Tibial nerve (tissue), 4 donors: ENCODE measurements around the gene CFAP251. TPM values are rescaled to one million over a fixed set of nuclear protein-coding genes. Genes with fewer than 3 reads are reported as not detected.
A peak's percentile ranks its signal among the peaks of the same experiment; 100 is the strongest.
"Not testable (repeated sequence)": the region's sequence is repeated elsewhere in the genome, so short reads cannot be mapped to it uniquely, and the experiment has no call there.

ENCODE experiments used
- DNase-seq, 2 donors: peaks; one replicate each; pipeline ENCODE4 v3.0.0-alpha.2; 2019; ENCODE audit warnings: low spot score in 2 of 2
- H3K27ac ChIP-seq, 4 donors: fragments of 200-600 bp; sonication (generic) in 3 of 4; one replicate each; pipeline ENCODE4 v1.5.1; 2017 to 2019; ENCODE audit warnings: mild to moderate bottlenecking in 1 of 4
- H3K27me3 ChIP-seq, 2 donors: fragments of 200-600 bp; sonication (generic) in 1 of 2; one replicate each; pipeline versions ENCODE4 v1.5.1 to v1.6.0; 2017 to 2019
- H3K36me3 ChIP-seq, 3 donors: fragments of 200-600 bp; sonication (generic); one replicate each; pipeline ENCODE4 v1.5.1; 2018 to 2019
- H3K4me1 ChIP-seq, 4 donors: fragments of 200-600 bp; sonication (generic) in 3 of 4; one replicate each; pipeline ENCODE4 v1.5.1; 2017 to 2019
- H3K4me3 ChIP-seq, 4 donors: fragments of 200-600 bp; sonication (generic) in 3 of 4; one replicate each; pipeline ENCODE4 v1.5.1; 2017 to 2019; ENCODE audit warnings: mild to moderate bottlenecking in 1 of 4, moderate library complexity in 1 of 4
- H3K9me3 ChIP-seq, 4 donors: fragments of 200-600 bp; sonication (generic) in 3 of 4; one replicate each; pipeline ENCODE4 v1.5.1; 2017 to 2019
- CTCF ChIP-seq, 5 experiments: fragments of 200-600 bp in 3 of 5; fragments of 450-650 bp in 2 of 5; sonication (generic) in 3 of 5; IDR thresholded peaks; one replicate each; pipeline ENCODE4 v1.5.1; 2016 to 2019; ENCODE audit warnings: antibody characterized with exemption in 5 of 5, mild to moderate bottlenecking in 3 of 5, moderate library complexity in 2 of 5
- EP300 ChIP-seq, 2 donors: sonication (generic); formaldehyde crosslinking; IDR thresholded peaks; one replicate each; pipeline ENCODE4 v1.6.1; 2017; ENCODE audit warnings: antibody characterized with exemption in 2 of 2, mild to moderate bottlenecking in 1 of 2
- POLR2A ChIP-seq, 2 donors: fragments of 450-650 bp; IDR thresholded peaks; one replicate each; pipeline ENCODE4 v1.6.1; 2017; ENCODE audit warnings: antibody characterized with exemption in 2 of 2, mild to moderate bottlenecking in 2 of 2, moderate library complexity in 2 of 2
- WGBS, 2 donors: methylation state at CpG; one replicate each; pipeline ENCODE4 v1.1.5; 2018; 5-methylcytosine and 5-hydroxymethylcytosine counted together
- total RNA-seq, 4 donors: library from RNA; depleted of rRNA; stranded (reverse); fragments of >200 nt; gene quantifications; one replicate each; pipeline ENCODE4 v1.1.0, GENCODE V29; 2016

Gene CFAP251
- total RNA-seq, 4 donors from 2014 or later = 3.0 to 5.4 (median 3.9) TPM

- Histone ChIP-seq H3K27ac (peak overlapping the region in 3 of 4 donors; percentile 35 to 66 (median 60)), H3K4me1 (peaks cover 0 to 33% (median 8%) of the 10 kb centered on the region in 4 donors), H3K36me3 (peaks cover 0 to 49% (median 0%) of the 10 kb centered on the region in 3 donors)
Measured at GRCh38 chr12:121918679-121919038, 267 bp downstream of the CFAP251 start.

GRCh38 chr12:121921066-121921465 is 2.7 kb downstream of the CFAP251 start:
- Histone ChIP-seq H3K9me3 (no peaks in the 10 kb centered on the region), H3K4me3 (no peak overlapping the region), H3K36me3 (peaks cover 0 to 25% (median 0%) of the 10 kb centered on the region in 3 donors), H3K27me3 (no peaks in the 10 kb centered on the region), H3K27ac (no peak overlapping the region), H3K4me1 (peaks cover 0 to 46% (median 12%) of the 10 kb centered on the region in 4 donors)
- WGBS, 2 donors = 58 to 86% methylated on average over 2 of the region's 2 CpGs
- no peak for DNase-seq
- TF ChIP-seq CTCF (IDR thresholded peaks at IDR 0.05) (no peak), EP300 (IDR thresholded peaks at IDR 0.05) (no peak)

More at GRCh38 chr12:121918679-121919038, 267 bp downstream of the CFAP251 start:
- Histone ChIP-seq H3K27me3 (no peaks in the 10 kb centered on the region), H3K9me3 (no peaks in the 10 kb centered on the region), H3K4me3 (peak overlapping the region; percentile 21 to 50 (median 32))
- DNase-seq = no peak
- 32 to 40% methylated on average over 12 to 22 of the region's 22 CpGs for WGBS, 2 donors
- TF ChIP-seq EP300 (IDR thresholded peaks at IDR 0.05) (no peak), POLR2A (IDR thresholded peaks at IDR 0.05) (no peak), CTCF (IDR thresholded peaks at IDR 0.05) (no peak)

DNA sequence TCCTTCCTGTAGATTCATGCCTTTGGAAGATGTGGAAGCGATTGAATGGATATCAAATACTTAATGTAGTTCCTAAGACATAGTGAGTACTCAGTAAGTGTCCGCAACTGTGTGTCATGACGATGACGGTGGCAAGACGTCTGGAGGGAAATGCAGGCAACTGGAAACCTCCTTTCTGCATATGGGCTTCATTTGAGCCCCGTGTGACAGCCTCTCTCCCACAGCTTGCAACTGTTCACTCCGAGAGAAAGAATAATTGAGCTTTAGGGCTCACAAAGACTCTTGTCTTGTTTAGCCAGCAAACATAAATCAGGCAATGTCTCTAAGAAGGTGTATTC is 6.9 kb downstream of the CFAP251 start:
- Histone ChIP-seq H3K9me3 (no peaks in the 10 kb centered on the region), H3K27me3 (no peaks in the 10 kb centered on the region), H3K27ac (peak overlapping the region in 3 of 4 donors; percentile 44 to 80 (median 57)), H3K4me1 (peaks cover 0 to 25% (median 6%) of the 10 kb centered on the region in 4 donors), H3K36me3 (no peaks in the 10 kb centered on the region), H3K4me3 (peak overlapping the region in 1 of 4 donors; percentile 6)
- DNase-seq = no peak
- no peak for TF ChIP-seq POLR2A (IDR thresholded peaks at IDR 0.05)
- 32 to 36% methylated on average over 7 of the region's 7 CpGs for WGBS, 2 donors

GRCh38 chr12:121926874-121927706 is 8.7 kb downstream of the CFAP251 start:
- Histone ChIP-seq H3K27ac (no peak overlapping the region), H3K9me3 (no peaks in the 10 kb centered on the region), H3K36me3 (no peaks in the 10 kb centered on the region), H3K4me3 (no peak overlapping the region), H3K4me1 (peaks cover 0 to 25% (median 6%) of the 10 kb centered on the region in 4 donors), H3K27me3 (no peaks in the 10 kb centered on the region)
- TF ChIP-seq EP300 (IDR thresholded peaks at IDR 0.05) = no peak
- TF ChIP-seq CTCF (IDR thresholded peaks at IDR 0.05) = no peak
- no peak for TF ChIP-seq POLR2A (IDR thresholded peaks at IDR 0.05)
- no peak for DNase-seq
- WGBS, 2 donors = 72 to 73% methylated on average over 7 of the region's 7 CpGs

DNA sequence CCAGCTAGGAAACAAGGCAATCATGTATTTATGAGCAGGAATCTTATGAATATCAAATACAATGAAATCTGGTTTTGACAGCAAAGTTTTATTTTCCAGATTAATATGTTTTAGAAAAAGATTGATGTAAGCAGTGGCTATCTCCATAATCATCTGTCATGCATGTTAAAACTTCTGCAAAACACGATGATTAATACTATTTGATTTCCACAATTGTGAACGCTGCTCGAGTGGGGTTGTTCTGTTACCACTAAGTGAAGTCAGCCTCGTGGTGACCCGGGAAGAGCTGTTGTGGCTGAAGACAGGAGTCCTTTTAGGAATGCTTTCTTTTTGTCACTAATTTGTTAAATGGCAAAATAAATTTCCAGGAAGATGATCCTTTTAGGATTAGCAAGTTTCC is 9.4 kb downstream of the CFAP251 start:
- Histone ChIP-seq H3K9me3 (no peaks in the 10 kb centered on the region), H3K4me1 (peaks cover 0 to 25% (median 6%) of the 10 kb centered on the region in 4 donors), H3K27me3 (no peaks in the 10 kb centered on the region), H3K4me3 (no peak overlapping the region), H3K36me3 (no peaks in the 10 kb centered on the region), H3K27ac (no peak overlapping the region)
- 44 to 49% methylated on average over 5 of the region's 5 CpGs for WGBS, 2 donors
- no peak for DNase-seq
- TF ChIP-seq EP300 (IDR thresholded peaks at IDR 0.05) (no peak), POLR2A (IDR thresholded peaks at IDR 0.05) (no peak), CTCF (IDR thresholded peaks at IDR 0.05) (no peak)

DNA sequence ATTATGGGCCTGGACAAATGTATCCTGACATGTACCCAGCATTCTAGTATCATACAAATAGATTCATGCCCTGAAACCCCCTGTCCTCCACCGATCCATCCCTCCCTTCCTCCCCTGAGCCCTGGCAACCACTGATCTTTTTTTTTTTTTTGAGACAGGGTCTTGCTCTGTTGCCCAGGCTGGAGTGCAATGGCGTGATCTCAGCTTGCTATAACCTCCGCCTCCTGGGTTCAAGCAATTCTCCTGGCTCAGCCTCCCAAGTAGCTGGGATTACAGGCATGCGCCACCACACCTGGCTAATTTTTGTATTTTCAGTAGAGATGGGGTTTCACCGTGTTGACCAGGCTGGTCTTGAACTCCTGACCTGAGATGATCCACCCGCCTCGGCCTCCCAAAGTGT is 11.2 kb downstream of the CFAP251 start:
- not testable (repeated sequence) for DNase-seq, H3K27ac ChIP-seq
- WGBS, 2 donors = 87 to 97% methylated on average over 7 of the region's 7 CpGs

More for the DNA sequence above, 11.2 kb downstream of the CFAP251 start:
- H3K4me1 ChIP-seq = peaks cover 0 to 11% (median 4%) of the 10 kb centered on the region in 4 donors
- not testable (repeated sequence) for H3K36me3 ChIP-seq, H3K9me3 ChIP-seq, H3K4me3 ChIP-seq, H3K27me3 ChIP-seq
